Activated CD8-positive, alpha-beta memory T cell treated with anti-CD3 and anti-CD28 coated beads, Interleukin-2, amount 50 U/mL, for 4 hours (primary cell): Measurements from ENCODE around the gene DZIP1L.

ENCODE experiments used
- DNase-seq: peaks from one replicate; pipeline ENCODE4 v3.0.0-alpha.2; 2020

DZIP1L gene

GRCh38 chr3:138030734-138031280, 84.6 kb downstream of the DZIP1L start:
- no peak for DNase-seq

DNA sequence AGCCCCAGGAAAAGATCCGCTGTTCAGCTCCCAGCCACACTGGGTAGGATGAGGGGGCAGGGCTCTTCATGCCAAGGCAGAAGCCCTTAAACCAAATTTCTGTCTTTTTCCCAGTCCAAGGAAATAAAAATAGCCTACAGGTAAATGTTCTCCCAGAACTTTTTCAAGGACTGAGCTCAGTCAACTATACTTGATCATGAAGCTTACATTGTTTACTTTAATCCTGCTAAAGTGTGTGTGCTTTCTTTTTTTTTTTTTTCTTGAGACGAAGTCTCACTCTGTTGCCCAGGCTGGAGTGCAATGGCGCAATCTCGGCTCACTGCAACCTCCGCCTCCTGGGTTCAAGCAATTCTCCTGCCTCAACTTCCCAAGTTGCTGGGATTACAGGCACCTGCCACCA, 87.6 kb downstream of the DZIP1L start:
- DNase-seq, result no peak

DNA sequence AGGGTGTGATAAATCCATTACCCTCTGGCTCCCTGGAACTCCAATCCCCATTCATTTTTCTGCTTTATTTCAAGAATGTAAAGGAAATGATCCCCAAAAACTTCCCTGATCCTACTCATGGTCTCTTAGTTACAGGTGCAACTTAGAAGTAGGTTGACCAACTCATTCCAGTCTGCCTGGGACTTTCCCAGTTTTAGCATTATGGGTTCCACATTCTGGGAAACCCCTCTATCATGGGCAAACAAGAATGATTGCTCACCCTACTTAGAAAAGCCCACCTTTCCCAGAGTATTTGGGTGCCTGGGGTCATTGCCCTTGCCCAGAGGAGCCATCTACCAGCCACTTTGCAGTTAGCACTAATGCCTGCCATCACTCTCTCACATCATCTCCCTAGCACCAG, 89.9 kb downstream of the DZIP1L start:
- DNase-seq, result no peak

DNA sequence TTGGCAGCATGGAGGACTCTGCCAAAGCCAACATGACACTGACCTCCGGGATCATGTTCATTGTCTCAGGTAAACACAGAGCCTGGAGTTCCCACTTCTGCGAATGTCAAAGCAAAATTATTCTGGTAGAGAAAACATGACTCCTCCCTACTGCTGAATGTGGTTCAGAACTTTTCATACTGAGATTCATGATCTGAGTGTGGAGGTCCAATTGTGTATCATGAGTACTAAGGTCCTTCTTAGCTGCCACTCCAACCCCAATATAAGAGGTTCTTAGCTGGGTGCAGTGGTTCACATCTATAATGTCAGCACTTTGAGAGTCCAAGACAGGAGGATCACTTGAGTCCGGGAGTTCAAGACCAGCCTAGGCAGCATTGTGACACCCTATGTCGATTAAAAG, 91.7 kb downstream of the DZIP1L start:
- no peak for DNase-seq

- no peak for DNase-seq
These were observed 95.9 kb downstream of the DZIP1L start for GRCh38 chr3:138019281-138020069.

GRCh38 chr3:138016065-138016464, 99.3 kb downstream of the DZIP1L start:
- no peak for DNase-seq

DNA sequence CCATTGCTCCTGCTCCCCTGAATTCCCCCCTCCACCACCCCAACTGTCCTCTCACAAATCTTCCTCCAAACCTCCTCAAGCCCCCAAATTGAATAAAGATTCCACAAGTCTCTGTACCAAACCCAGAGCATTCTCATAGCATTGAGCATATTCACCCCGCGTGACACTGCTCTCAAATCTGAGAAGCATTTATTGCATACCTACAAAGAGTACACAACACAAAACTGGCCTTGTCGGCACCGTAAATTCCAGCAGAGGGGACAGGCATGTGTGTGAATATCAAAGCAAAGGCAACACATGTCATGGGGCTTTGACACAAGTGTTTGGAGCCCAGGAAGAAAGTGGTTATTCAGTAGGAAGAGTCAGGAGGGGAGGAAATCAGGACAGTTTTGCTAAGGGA, 102.9 kb downstream of the DZIP1L start:
- no peak for DNase-seq
